ENCODE data around the gene MEP1B.
"Not testable (repeated sequence)": the region's sequence is repeated elsewhere in the genome, so short reads cannot be mapped to it uniquely, and the experiment has no call there.

DNA sequence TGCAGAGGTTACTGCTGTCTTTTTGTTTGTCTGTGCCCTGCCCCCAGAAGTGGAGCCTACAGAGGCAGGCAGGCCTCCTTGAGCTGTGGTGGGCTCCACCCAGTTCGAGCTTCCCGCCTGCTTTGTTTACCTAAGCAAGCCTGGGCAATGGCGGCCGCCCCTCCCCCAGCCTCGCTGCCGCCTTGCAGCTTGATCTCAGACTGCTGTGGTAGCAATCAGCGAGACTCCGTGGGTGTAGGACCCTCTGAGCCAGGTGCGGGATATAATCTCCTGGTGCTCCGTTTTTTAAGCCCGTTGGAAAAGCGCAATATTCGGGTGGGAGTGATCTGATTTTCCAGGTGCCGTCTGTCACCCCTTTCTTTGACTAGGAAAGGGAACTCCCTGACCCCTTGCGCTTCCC is 43.5 kb downstream of the MEP1B start:
- not testable (repeated sequence) for TF ChIP-seq POLR2A, POLR2AphosphoS5 (IDR thresholded peaks at IDR 0.05)
- TF ChIP-seq, protein P1, sequence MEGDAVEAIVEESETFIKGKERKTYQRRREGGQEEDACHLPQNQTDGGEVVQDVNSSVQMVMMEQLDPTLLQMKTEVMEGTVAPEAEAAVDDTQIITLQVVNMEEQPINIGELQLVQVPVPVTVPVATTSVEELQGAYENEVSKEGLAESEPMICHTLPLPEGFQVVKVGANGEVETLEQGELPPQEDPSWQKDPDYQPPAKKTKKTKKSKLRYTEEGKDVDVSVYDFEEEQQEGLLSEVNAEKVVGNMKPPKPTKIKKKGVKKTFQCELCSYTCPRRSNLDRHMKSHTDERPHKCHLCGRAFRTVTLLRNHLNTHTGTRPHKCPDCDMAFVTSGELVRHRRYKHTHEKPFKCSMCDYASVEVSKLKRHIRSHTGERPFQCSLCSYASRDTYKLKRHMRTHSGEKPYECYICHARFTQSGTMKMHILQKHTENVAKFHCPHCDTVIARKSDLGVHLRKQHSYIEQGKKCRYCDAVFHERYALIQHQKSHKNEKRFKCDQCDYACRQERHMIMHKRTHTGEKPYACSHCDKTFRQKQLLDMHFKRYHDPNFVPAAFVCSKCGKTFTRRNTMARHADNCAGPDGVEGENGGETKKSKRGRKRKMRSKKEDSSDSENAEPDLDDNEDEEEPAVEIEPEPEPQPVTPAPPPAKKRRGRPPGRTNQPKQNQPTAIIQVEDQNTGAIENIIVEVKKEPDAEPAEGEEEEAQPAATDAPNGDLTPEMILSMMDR (IDR thresholded peaks at IDR 0.05) = not testable (repeated sequence)
